K562 (cell line): ENCODE results near the gene IGSF8. TPM values are rescaled to one million over a fixed set of nuclear protein-coding genes. Genes with fewer than 3 reads are reported as not detected.

Experiments used
- ATAC-seq: fragments of 200-7000 bp; cut with Tn5 transposase; 3 replicates; pipeline ENCODE4 v1.9.1; 2020; ENCODE audit warnings: moderate library complexity
- BruUV-seq: library from RNA; stranded (reverse); fragments of 400-500 nt; replicated peaks from 2 replicates; lab custom pipeline; 2021; lab: Mats Ljungman, UMichigan
- CTCF ChIA-PET: fragments of 300-600 bp; formaldehyde crosslinking; extraction: SDS; loops from one replicate; lab custom pipeline; 2021; ENCODE audit warnings: low intra/inter-chr PET ratio; lab: Yijun Ruan, JAX
- POLR2A ChIA-PET: fragments of 300-600, 350-650 bp; sonication (Branson Sonifier 250); formaldehyde crosslinking; extraction: SDS; loops from one replicate; lab custom pipeline; 2021; ENCODE audit warnings: antibody characterized with exemption, inconsistent platforms; lab: Yijun Ruan, JAX
- DNase-seq, 4 experiments: peaks; one replicate each; pipeline versions ENCODE4 v3.0.0 to v3.0.0-alpha.2; 2011 to 2018; ENCODE audit warnings: low spot score in 3 of 4, mixed read lengths in 3 of 4; ENCODE audit errors: extremely low read depth in 1 of 4
- FAIRE-seq: peaks from 2 replicates; lab custom pipeline; 2011; peaks lifted over from hg19 to GRCh38; lab: Jason Lieb, UNC
- H2AFZ ChIP-seq: 2 replicates; pipeline ENCODE4 v1.6.0; 2011; ENCODE audit warnings: low read depth, low read length, control low read depth, inconsistent platforms
- H3K27ac ChIP-seq: fragments of 200-600 bp; 3 replicates; pipeline ENCODE4 v1.8.0; 2011; ENCODE audit warnings: low read depth, mild to moderate bottlenecking, control low read depth, inconsistent platforms, low read length, moderate library complexity, mixed read lengths; ENCODE audit errors: extremely low read depth
- H3K27me3 ChIP-seq, 2 experiments: fragments of 300-600 bp in 1 of 2; 2 replicates in 1 of 2; 3 replicates in 1 of 2; pipeline versions ENCODE4 v1.6.0 to v1.8.0; 2011; ENCODE audit warnings: inconsistent platforms in 2 of 2, low read length in 2 of 2, mild to moderate bottlenecking in 1 of 2, mixed read lengths in 1 of 2, moderate library complexity in 1 of 2; ENCODE audit not compliant: control insufficient read depth in 2 of 2, insufficient read depth in 2 of 2
- H3K36me3 ChIP-seq: fragments of 300-600 bp; 3 replicates; pipeline ENCODE4 v1.8.0; 2011; ENCODE audit warnings: mild to moderate bottlenecking, low read length, inconsistent platforms; ENCODE audit not compliant: control insufficient read depth, insufficient read depth
- H3K4me1 ChIP-seq, 2 experiments: fragments of 200-600 bp in 1 of 2; replicated peaks in 1 of 2; 2 replicates in 1 of 2; 3 replicates in 1 of 2; pipeline versions ENCODE4 v1.5.1 to v1.8.0; 2011; ENCODE audit warnings: inconsistent platforms in 2 of 2, low read length in 2 of 2, mild to moderate bottlenecking in 1 of 2, mixed read lengths in 1 of 2, moderate library complexity in 1 of 2; ENCODE audit not compliant: control insufficient read depth in 2 of 2, insufficient read depth in 2 of 2
- H3K4me2 ChIP-seq: 2 replicates; pipeline ENCODE4 v1.6.1; 2011; ENCODE audit warnings: low read length, control low read depth, inconsistent platforms, mixed read lengths; ENCODE audit not compliant: insufficient read depth
- H3K4me3 ChIP-seq: fragments of 200-600 bp; sonication (generic), shearing (Covaris generic); 2 replicates; pipeline ENCODE4 v1.5.1; 2016; ENCODE audit warnings: control low read depth, inconsistent platforms
- H3K79me2 ChIP-seq: fragments of 200-600 bp; 3 replicates; pipeline ENCODE4 v1.8.0; 2011; ENCODE audit warnings: low read length, inconsistent platforms; ENCODE audit not compliant: control insufficient read depth, insufficient read depth
- H3K9ac ChIP-seq, 2 experiments: 2 replicates each; pipeline versions ENCODE4 v1.6.0 to v1.6.1; 2011; ENCODE audit warnings: low read depth in 2 of 2, low read length in 2 of 2, control low read depth in 1 of 2, inconsistent platforms in 1 of 2, mild to moderate bottlenecking in 1 of 2, mixed read lengths in 1 of 2; ENCODE audit not compliant: insufficient read depth in 1 of 2
- H3K9me1 ChIP-seq: one replicate; pipeline ENCODE4 v1.6.0; 2011; ENCODE audit warnings: inconsistent platforms, mild to moderate bottlenecking, low read length, moderate library complexity; ENCODE audit not compliant: control insufficient read depth, insufficient read depth
- H3K9me3 ChIP-seq: replicated peaks from 2 replicates; pipeline ENCODE4 v1.5.1; 2011; ENCODE audit warnings: low read depth, low read length, inconsistent platforms; ENCODE audit not compliant: control insufficient read depth, insufficient read depth
- H4K20me1 ChIP-seq: replicated peaks from 2 replicates; pipeline ENCODE4 v1.6.1; 2011; ENCODE audit warnings: low read length, inconsistent platforms, mixed read lengths; ENCODE audit not compliant: control insufficient read depth, insufficient read depth
- CBX8 ChIP-seq: fragments of 200-600 bp; sonication (generic); IDR thresholded peaks from 2 replicates; pipeline ENCODE4 v1.6.1; 2012; ENCODE audit warnings: borderline replicate concordance, mixed run types, low read depth, mild to moderate bottlenecking, moderate library complexity, mixed read lengths, low read length, control low read depth, inconsistent platforms; ENCODE audit not compliant: poor library complexity, severe bottlenecking; ENCODE audit errors: extremely low read depth
- CEBPB ChIP-seq: fragments of 450-650 bp; IDR thresholded peaks from 2 replicates; pipeline ENCODE4 v1.6.1; 2016; ENCODE audit warnings: missing genetic modification characterization, missing compliant biosample characterization
- EWSR1 ChIP-seq: fragments of 450-650 bp; IDR thresholded peaks from 2 replicates; pipeline ENCODE4 v1.6.1; 2018; ENCODE audit warnings: borderline replicate concordance, mild to moderate bottlenecking, low read depth, moderate library complexity; ENCODE audit not compliant: partially characterized antibody
- MTA1 ChIP-seq: fragments of 450-650 bp; IDR thresholded peaks from 2 replicates; pipeline ENCODE4 v1.6.1; 2017; ENCODE audit warnings: borderline replicate concordance
- POLR2B ChIP-seq: fragments of 450-650 bp; IDR thresholded peaks from 2 replicates; pipeline ENCODE4 v1.6.1; 2018; ENCODE audit warnings: low read depth; ENCODE audit not compliant: partially characterized antibody
- RBM15 ChIP-seq: fragments of 200-400 bp; formaldehyde crosslinking; IDR thresholded peaks from 2 replicates; pipeline ENCODE4 v1.6.1; 2018; ENCODE audit warnings: mild to moderate bottlenecking, low read length, moderate library complexity; ENCODE audit not compliant: insufficient read depth
- RUNX1 ChIP-seq: sonication (generic); IDR thresholded peaks from 2 replicates; pipeline ENCODE4 v1.6.1; 2016; ENCODE audit warnings: antibody characterized with exemption, low read depth
- WGBS: fragments of 100-300 bp; shearing (Covaris generic); methylation state at CpG from one replicate; pipeline ENCODE4 v1.1.6; 2016; ENCODE audit warnings: low coverage, mixed read lengths; ENCODE audit not compliant: insufficient coverage; ENCODE audit errors: missing lambda C conversion rate; 5-methylcytosine and 5-hydroxymethylcytosine counted together
- in situ Hi-C: fragments of 300-500 bp; cut with MboI; formaldehyde crosslinking; loops from 4 replicates; pipeline ENCODE4 v1.15.0; 2018; ENCODE audit warnings: inconsistent platforms, mixed read lengths
- intact Hi-C: fragments of 100-400 bp; cut with micrococcal nuclease; formaldehyde crosslinking; loops from 2 replicates; pipeline ENCODE4 v1.14.2; 2022
- polyA plus RNA-seq, 8 experiments: library from polyadenylated mRNA; depleted of rRNA in 4 of 8; stranded (reverse) in 5 of 8; unstranded in 3 of 8; fragments of >200 nt; fragmentation: Nextera tagmentation in 2 of 8; fragmentation: Illumina TruSeq in 1 of 8; extraction: Ambion mirVana in 2 of 8; extraction: Trizol in 1 of 8; gene quantifications; 2 replicates each; pipeline versions ENCODE4 v1.2.1 to v1.2.3, GENCODE V29; 2011 to 2014; ENCODE audit warnings: inconsistent platforms in 1 of 8, missing spikeins in 1 of 8
- total RNA-seq, 7 experiments: library from RNA; depleted of rRNA in 6 of 7; stranded (reverse); fragments of >200 nt in 6 of 7; fragmentation: Illumina TruSeq in 2 of 7; extraction: Trizol in 2 of 7; gene quantifications; 2 replicates each; pipeline versions ENCODE4 v1.2.1 to v1.2.3, GENCODE V29; 2011 to 2021; ENCODE audit warnings: low replicate concordance in 1 of 7
- TF ChIP-seq, protein P1 (sequence below), 2 experiments: fragments of 450-650 bp; formaldehyde crosslinking in 1 of 2; IDR thresholded peaks; 2 replicates each; pipeline versions ENCODE4 v1.4.0 to v1.6.1; 2014 to 2020; ENCODE audit warnings: mild to moderate bottlenecking in 2 of 2, borderline replicate concordance in 1 of 2, low read depth in 1 of 2
- TF ChIP-seq, protein P2 (sequence below): fragments of 250-450 bp; sonication (Bioruptor Pico); IDR thresholded peaks from 2 replicates; pipeline ENCODE4 v1.8.0; 2022; ENCODE audit warnings: inconsistent platforms, mild to moderate bottlenecking, moderate library complexity, borderline replicate concordance
- TF ChIP-seq, protein P3 (sequence below): sonication (generic); formaldehyde crosslinking; IDR thresholded peaks from 2 replicates; pipeline ENCODE4 v1.5.0; 2020; ENCODE audit warnings: missing genetic modification reagents

The IGSF8 gene
- total and polyA plus RNA-seq, 9 of the 15 experiments (the other 6 are each of a cell fraction or from before 2014, with no cell fraction given): 0.32 to 11.7 (median 3.2) TPM

DNA sequence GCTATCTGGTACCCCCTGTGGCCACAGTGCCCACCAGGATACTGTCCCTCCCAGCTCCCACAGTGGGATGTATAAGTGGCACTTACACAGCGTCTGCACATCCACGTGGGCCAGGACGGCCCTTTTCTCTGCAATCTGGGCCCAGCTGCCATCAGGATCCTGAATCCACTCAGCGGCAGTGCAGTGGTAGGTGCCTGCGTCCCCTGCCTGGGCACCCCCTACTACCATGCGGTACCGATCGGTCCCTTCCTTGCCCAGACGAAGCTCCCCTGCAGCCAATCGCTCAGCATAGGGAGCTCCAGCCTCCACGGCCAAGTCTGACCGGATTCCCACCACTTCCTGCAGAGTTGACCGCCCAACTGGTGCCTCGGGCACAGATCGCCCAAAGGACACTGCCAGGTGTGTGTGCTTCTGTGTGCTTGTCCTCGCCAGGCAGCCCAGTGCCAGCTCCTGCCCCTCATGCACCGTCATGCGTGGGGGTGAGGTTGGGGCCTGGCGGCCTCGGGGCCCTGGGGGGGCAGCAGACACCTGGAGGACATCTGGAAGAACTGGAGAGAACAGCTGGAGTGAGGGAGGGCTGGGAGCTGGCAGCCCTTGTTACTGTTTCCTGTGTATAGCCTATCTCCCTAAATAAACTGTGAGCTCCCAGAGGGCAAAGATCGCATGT is 4.7 kb downstream of the IGSF8 start:
- H2AFZ ChIP-seq: no peak overlapping the region
- FAIRE-seq (no peak), DNase-seq (no peak), ATAC-seq (no peak)
- H3K9ac ChIP-seq: peak overlapping the region in 1 of 2 experiments; percentile 19; a peak in 1 of 4 replicates
- no peak overlapping the region for H3K4me2 ChIP-seq
- in situ Hi-C loops: no loop called here
- H3K27ac ChIP-seq: no peak overlapping the region
- CTCF ChIA-PET: no interaction called here
- no peaks in the 10 kb centered on the region for H3K27me3 ChIP-seq
- H3K4me3 ChIP-seq: no peak overlapping the region
- H3K79me2 ChIP-seq: no peaks in the 10 kb centered on the region
- peaks cover 0 to 33% of the 10 kb centered on the region in 2 experiments; a peak in 3 of 5 replicates for H3K4me1 ChIP-seq
- POLR2A ChIA-PET: interaction anchor here (1.0 kb wide), 1 partner anchor 15 kb away, joined by 3 read pairs; no protein-coding TSS in a partner anchor
- 60% methylated on average over 19 of the region's 21 CpGs for WGBS
- H3K36me3 ChIP-seq: no peaks in the 10 kb centered on the region
- peaks cover 4% of the 10 kb centered on the region; the same call in 1 of the 2 replicates for H4K20me1 ChIP-seq
- H3K9me3 ChIP-seq: no peaks in the 10 kb centered on the region
- H3K9me1 ChIP-seq: no peaks in the 10 kb centered on the region
- no TSS peak for BruUV-seq
- intact Hi-C loops: no loop called here
- TF ChIP-seq CEBPB (tag) (no peak), MTA1 (no peak), RBM15 (no peak), RUNX1 (no peak), EWSR1 (no peak), POLR2B (no peak), CBX8 (no peak)
- TF ChIP-seq, protein P1, sequence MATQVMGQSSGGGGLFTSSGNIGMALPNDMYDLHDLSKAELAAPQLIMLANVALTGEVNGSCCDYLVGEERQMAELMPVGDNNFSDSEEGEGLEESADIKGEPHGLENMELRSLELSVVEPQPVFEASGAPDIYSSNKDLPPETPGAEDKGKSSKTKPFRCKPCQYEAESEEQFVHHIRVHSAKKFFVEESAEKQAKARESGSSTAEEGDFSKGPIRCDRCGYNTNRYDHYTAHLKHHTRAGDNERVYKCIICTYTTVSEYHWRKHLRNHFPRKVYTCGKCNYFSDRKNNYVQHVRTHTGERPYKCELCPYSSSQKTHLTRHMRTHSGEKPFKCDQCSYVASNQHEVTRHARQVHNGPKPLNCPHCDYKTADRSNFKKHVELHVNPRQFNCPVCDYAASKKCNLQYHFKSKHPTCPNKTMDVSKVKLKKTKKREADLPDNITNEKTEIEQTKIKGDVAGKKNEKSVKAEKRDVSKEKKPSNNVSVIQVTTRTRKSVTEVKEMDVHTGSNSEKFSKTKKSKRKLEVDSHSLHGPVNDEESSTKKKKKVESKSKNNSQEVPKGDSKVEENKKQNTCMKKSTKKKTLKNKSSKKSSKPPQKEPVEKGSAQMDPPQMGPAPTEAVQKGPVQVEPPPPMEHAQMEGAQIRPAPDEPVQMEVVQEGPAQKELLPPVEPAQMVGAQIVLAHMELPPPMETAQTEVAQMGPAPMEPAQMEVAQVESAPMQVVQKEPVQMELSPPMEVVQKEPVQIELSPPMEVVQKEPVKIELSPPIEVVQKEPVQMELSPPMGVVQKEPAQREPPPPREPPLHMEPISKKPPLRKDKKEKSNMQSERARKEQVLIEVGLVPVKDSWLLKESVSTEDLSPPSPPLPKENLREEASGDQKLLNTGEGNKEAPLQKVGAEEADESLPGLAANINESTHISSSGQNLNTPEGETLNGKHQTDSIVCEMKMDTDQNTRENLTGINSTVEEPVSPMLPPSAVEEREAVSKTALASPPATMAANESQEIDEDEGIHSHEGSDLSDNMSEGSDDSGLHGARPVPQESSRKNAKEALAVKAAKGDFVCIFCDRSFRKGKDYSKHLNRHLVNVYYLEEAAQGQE (IDR thresholded peaks at IDR 0.05; ENCODE audit: borderline replicate concordance): no peak
- TF ChIP-seq, protein P1 (CRISPR knock-in tag; IDR thresholded peaks at IDR 0.05; ENCODE audit: low read depth): no peak
- TF ChIP-seq, protein P2, sequence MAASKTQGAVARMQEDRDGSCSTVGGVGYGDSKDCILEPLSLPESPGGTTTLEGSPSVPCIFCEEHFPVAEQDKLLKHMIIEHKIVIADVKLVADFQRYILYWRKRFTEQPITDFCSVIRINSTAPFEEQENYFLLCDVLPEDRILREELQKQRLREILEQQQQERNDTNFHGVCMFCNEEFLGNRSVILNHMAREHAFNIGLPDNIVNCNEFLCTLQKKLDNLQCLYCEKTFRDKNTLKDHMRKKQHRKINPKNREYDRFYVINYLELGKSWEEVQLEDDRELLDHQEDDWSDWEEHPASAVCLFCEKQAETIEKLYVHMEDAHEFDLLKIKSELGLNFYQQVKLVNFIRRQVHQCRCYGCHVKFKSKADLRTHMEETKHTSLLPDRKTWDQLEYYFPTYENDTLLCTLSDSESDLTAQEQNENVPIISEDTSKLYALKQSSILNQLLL: no peak
- TF ChIP-seq, protein P3, sequence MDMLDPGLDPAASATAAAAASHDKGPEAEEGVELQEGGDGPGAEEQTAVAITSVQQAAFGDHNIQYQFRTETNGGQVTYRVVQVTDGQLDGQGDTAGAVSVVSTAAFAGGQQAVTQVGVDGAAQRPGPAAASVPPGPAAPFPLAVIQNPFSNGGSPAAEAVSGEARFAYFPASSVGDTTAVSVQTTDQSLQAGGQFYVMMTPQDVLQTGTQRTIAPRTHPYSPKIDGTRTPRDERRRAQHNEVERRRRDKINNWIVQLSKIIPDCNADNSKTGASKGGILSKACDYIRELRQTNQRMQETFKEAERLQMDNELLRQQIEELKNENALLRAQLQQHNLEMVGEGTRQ (CRISPR knock-in tag): no peak
